ENCODE measurements around the gene ACOXL. TPM values are rescaled to one million over a fixed set of nuclear protein-coding genes. Genes with fewer than 3 reads are reported as not detected.

Gene ACOXL
- total and polyA plus RNA-seq, 9 of the 15 experiments (the other 6 are each of a cell fraction or from before 2014, with no cell fraction given) = 0.31 to 0.56 TPM; not detected in 7

- TF ChIP-seq, protein P1, sequence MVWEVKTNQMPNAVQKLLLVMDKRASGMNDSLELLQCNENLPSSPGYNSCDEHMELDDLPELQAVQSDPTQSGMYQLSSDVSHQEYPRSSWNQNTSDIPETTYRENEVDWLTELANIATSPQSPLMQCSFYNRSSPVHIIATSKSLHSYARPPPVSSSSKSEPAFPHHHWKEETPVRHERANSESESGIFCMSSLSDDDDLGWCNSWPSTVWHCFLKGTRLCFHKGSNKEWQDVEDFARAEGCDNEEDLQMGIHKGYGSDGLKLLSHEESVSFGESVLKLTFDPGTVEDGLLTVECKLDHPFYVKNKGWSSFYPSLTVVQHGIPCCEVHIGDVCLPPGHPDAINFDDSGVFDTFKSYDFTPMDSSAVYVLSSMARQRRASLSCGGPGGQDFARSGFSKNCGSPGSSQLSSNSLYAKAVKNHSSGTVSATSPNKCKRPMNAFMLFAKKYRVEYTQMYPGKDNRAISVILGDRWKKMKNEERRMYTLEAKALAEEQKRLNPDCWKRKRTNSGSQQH (CRISPR knock-in tag; IDR thresholded peaks at IDR 0.05) = no peak
- TF ChIP-seq FOXK2 (conservative IDR thresholded peaks at IDR 0.05 in 1 of 2, IDR thresholded peaks at IDR 0.05 in 1 of 2; ENCODE audit: low read depth in 2 of 2) = no peak
- TF ChIP-seq TEAD4 (IDR thresholded peaks at IDR 0.05; ENCODE audit: low read length) = no peak
- peak; percentile 48; the same call in 1 of the 2 replicates for TF ChIP-seq TEAD4 (CRISPR knock-in tag; IDR thresholded peaks at IDR 0.05; ENCODE audit: borderline replicate concordance)
- no peak for TF ChIP-seq NCOR1 (IDR thresholded peaks at IDR 0.05)
- TF ChIP-seq, protein P2, sequence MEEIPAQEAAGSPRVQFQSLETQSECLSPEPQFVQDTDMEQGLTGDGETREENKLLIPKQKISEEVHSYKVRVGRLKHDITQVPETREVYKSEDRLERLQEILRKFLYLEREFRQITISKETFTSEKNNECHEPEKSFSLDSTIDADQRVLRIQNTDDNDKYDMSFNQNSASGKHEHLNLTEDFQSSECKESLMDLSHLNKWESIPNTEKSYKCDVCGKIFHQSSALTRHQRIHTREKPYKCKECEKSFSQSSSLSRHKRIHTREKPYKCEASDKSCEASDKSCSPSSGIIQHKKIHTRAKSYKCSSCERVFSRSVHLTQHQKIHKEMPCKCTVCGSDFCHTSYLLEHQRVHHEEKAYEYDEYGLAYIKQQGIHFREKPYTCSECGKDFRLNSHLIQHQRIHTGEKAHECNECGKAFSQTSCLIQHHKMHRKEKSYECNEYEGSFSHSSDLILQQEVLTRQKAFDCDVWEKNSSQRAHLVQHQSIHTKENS (CRISPR knock-in tag; IDR thresholded peaks at IDR 0.05) = no peak
- peak in 1 of 2 experiments; percentile 31; a peak in 1 of 4 replicates for TF ChIP-seq MNT (conservative IDR thresholded peaks at IDR 0.05)
- TF ChIP-seq MAFK (IDR thresholded peaks at IDR 0.05; ENCODE audit: low read length) = peak; percentile 94
- peak; percentile 87 for TF ChIP-seq ARID4B (CRISPR knock-in tag; IDR thresholded peaks at IDR 0.05)
- peak in 2 of 3 experiments; percentile 2 to 3 for TF ChIP-seq YY1 (IDR thresholded peaks at IDR 0.05; ENCODE audit: borderline replicate concordance in 1 of 3, control insufficient read depth in 1 of 3, extremely low read depth in 1 of 3, insufficient read depth in 3 of 3, insufficient read length in 1 of 3, insufficient replicate concordance in 2 of 3, low read depth in 1 of 3, low read length in 2 of 3)
- TF ChIP-seq NRF1 (conservative IDR thresholded peaks at IDR 0.05 in 1 of 2, IDR thresholded peaks at IDR 0.05 in 1 of 2) = peak; percentile 59 to 62; a peak in 3 of 4 replicates
- peak; percentile 77 for TF ChIP-seq SMAD4 (CRISPR knock-in tag; conservative IDR thresholded peaks at IDR 0.05)
- no peak for TF ChIP-seq CBFA2T3 (IDR thresholded peaks at IDR 0.05)
- TF ChIP-seq TBL1XR1 (IDR thresholded peaks at IDR 0.05; ENCODE audit: low read length in 2 of 2) = 0 out of 4 replicates have a peak, but pooled peaks of 1 of the 2 experiments have one; percentile 0
- peak in 1 of 2 experiments; percentile 51; a peak in 1 of 4 replicates for TF ChIP-seq FOXA3 (CRISPR knock-in tag; conservative IDR thresholded peaks at IDR 0.05 in 1 of 2, IDR thresholded peaks at IDR 0.05 in 1 of 2)
- TF ChIP-seq SREBF1 (IDR thresholded peaks at IDR 0.05; ENCODE audit: borderline replicate concordance, low read depth, low read length) = no peak
- no peak for TF ChIP-seq RBM15 (IDR thresholded peaks at IDR 0.05; ENCODE audit: insufficient read depth, low read length)
Measured at GRCh38 chr2:111122631-111123421, 390.5 kb downstream of the ACOXL start (continued).

Data from K562 (cell line).